Stimulated activated naive CD8-positive, alpha-beta T cell treated with anti-CD3 and anti-CD28 coated beads, Interleukin-15, amount 100 ng/mL, for 72 hours (primary cell): ENCODE data around the gene ARSJ.
A peak's percentile ranks its signal among the peaks of the same experiment; 100 is the strongest.

Experiments
- ATAC-seq: fragments of 150-1000 bp; cut with Tn5 transposase; 2 replicates; pipeline ENCODE4 v1.10.0; 2021; ENCODE audit warnings: mild to moderate bottlenecking, moderate library complexity
- DNase-seq, 2 donors: peaks; one replicate each; pipeline ENCODE4 v3.0.0; 2021 to 2022
- H3K27ac Mint-ChIP-seq, 2 donors: one replicate each; pipeline ENCODE4 v1.8.0; 2022; ENCODE audit warnings: mild to moderate bottlenecking in 2 of 2, mixed read lengths in 2 of 2, moderate library complexity in 2 of 2
- H3K27me3 Mint-ChIP-seq: one replicate; pipeline ENCODE4 v1.8.0; 2022; ENCODE audit warnings: mixed read lengths
- H3K4me1 Mint-ChIP-seq: one replicate; pipeline ENCODE4 v1.8.0; 2022; ENCODE audit warnings: mild to moderate bottlenecking, mixed read lengths
- H3K4me3 Mint-ChIP-seq, 2 donors: one replicate each; pipeline ENCODE4 v1.8.0; 2022; ENCODE audit warnings: mild to moderate bottlenecking in 2 of 2, mixed read lengths in 2 of 2, moderate library complexity in 1 of 2
- H3K9me3 Mint-ChIP-seq, 2 donors: one replicate each; pipeline ENCODE4 v1.8.0; 2022; ENCODE audit warnings: mixed read lengths in 2 of 2

ARSJ gene

GRCh38 chr4:113998531-113998930 is 19.1 kb upstream of the ARSJ start:
- Mint-ChIP-seq H3K27me3 (no peaks in the 10 kb centered on the region), H3K27ac (no peak overlapping the region), H3K9me3 (peaks cover 0 to 4% of the 10 kb centered on the region in 2 donors), H3K4me1 (peaks cover 7% of the 10 kb centered on the region), H3K4me3 (no peak overlapping the region)
- DNase-seq (no peak), ATAC-seq (no peak)

- Mint-ChIP-seq H3K9me3 (peaks cover 0 to 4% of the 10 kb centered on the region in 2 donors), H3K27ac (no peak overlapping the region), H3K4me3 (no peak overlapping the region), H3K27me3 (no peaks in the 10 kb centered on the region), H3K4me1 (peaks cover 10% of the 10 kb centered on the region)
- DNase-seq (no peak), ATAC-seq (no peak)
These were observed 18.6 kb upstream of the ARSJ start for GRCh38 chr4:113998079-113998478.

GRCh38 chr4:113997206-113997605 is 17.8 kb upstream of the ARSJ start:
- no peak for ATAC-seq
- Mint-ChIP-seq H3K9me3 (peaks cover 0 to 4% of the 10 kb centered on the region in 2 donors), H3K4me3 (no peak overlapping the region), H3K4me1 (peaks cover 10% of the 10 kb centered on the region), H3K27me3 (no peaks in the 10 kb centered on the region), H3K27ac (no peak overlapping the region)
- no peak for DNase-seq

- peaks cover 10% of the 10 kb centered on the region for H3K4me1 Mint-ChIP-seq
- DNase-seq (no peak), ATAC-seq (no peak)
- no peaks in the 10 kb centered on the region for H3K27me3 Mint-ChIP-seq
- no peak overlapping the region for H3K27ac Mint-ChIP-seq
- no peak overlapping the region for H3K4me3 Mint-ChIP-seq
- peaks cover 0 to 4% of the 10 kb centered on the region in 2 donors for H3K9me3 Mint-ChIP-seq
These were observed 17.2 kb upstream of the ARSJ start for GRCh38 chr4:113996599-113997177.

- ATAC-seq, result no peak
- Mint-ChIP-seq H3K27ac (no peak overlapping the region), H3K9me3 (peaks cover 4 to 6% of the 10 kb centered on the region in 2 donors), H3K4me1 (peaks cover 10% of the 10 kb centered on the region), H3K27me3 (no peaks in the 10 kb centered on the region), H3K4me3 (no peak overlapping the region)
- DNase-seq, result no peak
These were observed 14.4 kb upstream of the ARSJ start for GRCh38 chr4:113993887-113994286.

DNA sequence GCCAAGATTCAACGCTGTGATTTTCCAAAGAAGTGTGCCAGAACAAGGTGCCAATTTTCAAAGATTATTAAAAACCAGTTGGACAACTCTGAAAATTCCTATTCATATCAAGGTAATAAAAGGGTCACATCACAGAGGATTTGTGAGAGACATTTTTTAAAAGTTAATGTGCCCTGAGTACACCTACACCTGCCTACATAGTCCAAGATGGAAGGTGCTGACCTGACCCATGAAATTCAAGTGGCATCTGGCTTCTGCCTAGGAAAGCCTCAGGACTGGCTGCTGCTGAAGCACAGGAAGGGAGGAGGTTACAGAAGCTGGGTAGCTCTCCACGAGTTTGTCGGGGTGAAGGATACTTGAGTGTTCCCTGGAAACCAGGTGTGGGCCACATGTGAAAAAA is 11.4 kb upstream of the ARSJ start:
- ATAC-seq (no peak), DNase-seq (no peak)
- peaks cover 10% of the 10 kb centered on the region for H3K4me1 Mint-ChIP-seq
- peaks cover 10 to 14% of the 10 kb centered on the region in 2 donors for H3K9me3 Mint-ChIP-seq
- no peak overlapping the region for H3K4me3 Mint-ChIP-seq
- no peak overlapping the region for H3K27ac Mint-ChIP-seq
- no peaks in the 10 kb centered on the region for H3K27me3 Mint-ChIP-seq

DNA sequence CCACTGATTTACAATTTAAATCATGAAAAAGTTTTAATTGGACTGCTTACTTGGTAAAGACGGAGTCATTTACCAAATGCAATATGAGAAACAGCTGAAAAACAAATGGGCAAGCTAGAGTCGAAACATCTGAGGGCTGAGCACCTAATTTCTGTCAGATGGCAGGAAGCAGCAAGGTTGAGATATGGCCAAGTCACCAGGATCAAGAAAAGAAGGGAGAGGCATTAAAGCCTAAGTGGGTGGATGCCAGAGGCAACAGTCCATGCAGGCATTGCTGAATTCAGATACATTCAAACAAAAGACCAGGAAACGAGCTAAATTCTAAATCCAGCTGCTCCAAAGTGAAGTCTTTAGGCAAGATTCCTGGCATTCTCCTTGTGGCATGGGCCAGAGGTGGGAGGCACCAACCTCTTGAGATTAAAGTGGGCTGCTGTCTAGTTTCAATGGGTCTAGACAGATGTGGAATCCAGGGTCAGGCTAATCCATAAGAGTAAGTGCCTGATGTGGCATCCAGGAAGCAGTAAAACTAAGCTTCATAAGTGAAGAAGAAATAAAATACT is 8.0 kb upstream of the ARSJ start:
- Mint-ChIP-seq H3K4me1 (no peaks in the 10 kb centered on the region), H3K4me3 (no peak overlapping the region), H3K27me3 (peaks cover 10% of the 10 kb centered on the region), H3K27ac (no peak overlapping the region), H3K9me3 (peaks cover 6 to 25% of the 10 kb centered on the region in 2 donors)
- DNase-seq (no peak), ATAC-seq (no peak)

GRCh38 chr4:113982181-113982580 is 2.7 kb upstream of the ARSJ start:
- Mint-ChIP-seq H3K27me3 (peaks cover 53% of the 10 kb centered on the region), H3K4me1 (peaks cover 20% of the 10 kb centered on the region), H3K27ac (no peak overlapping the region), H3K4me3 (no peak overlapping the region), H3K9me3 (peaks cover 0 to 13% of the 10 kb centered on the region in 2 donors)
- DNase-seq (no peak), ATAC-seq (no peak)

GRCh38 chr4:113981591-113981990 is 2.1 kb upstream of the ARSJ start:
- peaks cover 0 to 11% of the 10 kb centered on the region in 2 donors for H3K9me3 Mint-ChIP-seq
- DNase-seq, result no peak
- peaks cover 53% of the 10 kb centered on the region for H3K27me3 Mint-ChIP-seq
- ATAC-seq, result no peak
- H3K4me3 Mint-ChIP-seq, result no peak overlapping the region
- peaks cover 20% of the 10 kb centered on the region for H3K4me1 Mint-ChIP-seq
- no peak overlapping the region for H3K27ac Mint-ChIP-seq

DNA sequence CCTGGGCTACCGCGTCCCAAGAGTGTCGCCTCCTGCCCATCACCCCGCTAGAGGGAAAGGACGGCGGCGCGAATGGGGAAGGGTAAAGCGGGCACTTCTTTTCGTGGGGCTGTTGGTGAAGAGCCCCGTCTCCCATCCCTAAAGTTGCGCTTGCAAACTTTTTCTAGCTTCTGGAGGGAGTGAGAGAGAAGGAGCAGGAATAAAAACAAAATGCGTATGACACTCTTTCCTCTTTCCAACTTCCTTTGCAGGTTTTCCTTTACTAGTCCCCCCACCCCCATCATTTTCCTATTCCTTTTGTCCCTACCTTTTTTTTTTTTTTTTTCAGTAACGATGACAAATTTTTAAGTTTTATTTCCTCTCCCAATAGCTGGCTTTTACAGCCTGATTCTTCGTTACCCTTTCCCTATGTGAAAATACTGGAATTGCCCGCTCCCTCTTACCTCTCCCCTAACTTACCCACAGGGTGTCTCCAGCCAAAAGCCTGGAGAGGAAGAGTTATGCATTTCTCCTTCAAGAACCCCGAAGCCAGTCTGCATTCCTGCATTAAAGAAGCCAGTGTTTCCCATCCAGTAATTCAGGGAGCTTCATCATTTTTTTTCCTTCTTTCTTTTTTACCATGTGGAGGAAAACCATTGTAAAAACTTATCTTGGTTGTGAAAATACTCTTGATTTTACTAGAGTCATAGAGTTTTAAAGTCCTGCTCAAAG is 613 bp upstream of the ARSJ start:
- peak overlapping the region in 1 of 2 donors; percentile 5 for H3K27ac Mint-ChIP-seq
- H3K4me3 Mint-ChIP-seq, result peak overlapping the region; percentile 77 to 80
- ATAC-seq (peak; percentile 33), DNase-seq (no peak)
- H3K4me1 Mint-ChIP-seq, result peaks cover 20% of the 10 kb centered on the region
- peaks cover 53% of the 10 kb centered on the region for H3K27me3 Mint-ChIP-seq
- peaks cover 0 to 11% of the 10 kb centered on the region in 2 donors for H3K9me3 Mint-ChIP-seq

- DNase-seq (no peak), ATAC-seq (no peak)
- H3K27me3 Mint-ChIP-seq, result peaks cover 53% of the 10 kb centered on the region
- peaks cover 20% of the 10 kb centered on the region for H3K4me1 Mint-ChIP-seq
- H3K4me3 Mint-ChIP-seq, result peak overlapping the region; percentile 77 to 80
- H3K27ac Mint-ChIP-seq, result peak overlapping the region in 1 of 2 donors; percentile 42
- H3K9me3 Mint-ChIP-seq, result peaks cover 7 to 9% of the 10 kb centered on the region in 2 donors
These were observed 793 bp downstream of the ARSJ start for GRCh38 chr4:113978561-113979147.

GRCh38 chr4:113978105-113978504 is 1.3 kb downstream of the ARSJ start:
- Mint-ChIP-seq H3K4me1 (peaks cover 20% of the 10 kb centered on the region), H3K4me3 (no peak overlapping the region), H3K9me3 (peaks cover 13 to 14% of the 10 kb centered on the region in 2 donors), H3K27ac (no peak overlapping the region), H3K27me3 (peaks cover 49% of the 10 kb centered on the region)
- DNase-seq (no peak), ATAC-seq (no peak)

DNA sequence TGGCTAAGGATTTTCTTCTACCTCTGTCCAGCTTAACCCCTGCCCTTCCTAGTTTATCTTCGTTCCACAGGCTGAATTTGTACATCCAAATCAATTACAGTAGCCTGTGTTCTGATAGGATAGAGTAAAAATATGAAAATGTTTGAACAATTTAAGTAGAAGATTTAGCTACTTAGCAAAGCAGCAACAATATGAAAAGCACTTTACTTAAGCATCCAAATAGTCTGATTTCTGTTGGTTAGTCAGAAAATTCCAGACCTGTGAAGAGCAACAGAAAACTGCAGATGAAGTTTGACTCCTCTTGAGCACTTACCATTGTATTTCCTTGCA is 2.0 kb downstream of the ARSJ start:
- Mint-ChIP-seq H3K4me3 (no peak overlapping the region), H3K27ac (no peak overlapping the region), H3K27me3 (peaks cover 43% of the 10 kb centered on the region), H3K9me3 (peaks cover 14 to 17% of the 10 kb centered on the region in 2 donors), H3K4me1 (peaks cover 20% of the 10 kb centered on the region)
- DNase-seq (no peak), ATAC-seq (no peak)

GRCh38 chr4:113976741-113977525 is 2.5 kb downstream of the ARSJ start:
- peaks cover 14 to 17% of the 10 kb centered on the region in 2 donors for H3K9me3 Mint-ChIP-seq
- peaks cover 20% of the 10 kb centered on the region for H3K4me1 Mint-ChIP-seq
- H3K27ac Mint-ChIP-seq, result no peak overlapping the region
- ATAC-seq (no peak), DNase-seq (no peak)
- peaks cover 37% of the 10 kb centered on the region for H3K27me3 Mint-ChIP-seq
- no peak overlapping the region for H3K4me3 Mint-ChIP-seq

GRCh38 chr4:113975578-113975977 is 3.9 kb downstream of the ARSJ start:
- ATAC-seq, result no peak
- Mint-ChIP-seq H3K27ac (no peak overlapping the region), H3K9me3 (peaks cover 14 to 17% of the 10 kb centered on the region in 2 donors), H3K27me3 (peaks cover 24% of the 10 kb centered on the region), H3K4me3 (no peak overlapping the region), H3K4me1 (peaks cover 19% of the 10 kb centered on the region)
- no peak for DNase-seq
